RWPE2 (cell line): ENCODE results near the gene RASGRF2.
"Not testable (repeated sequence)": the region's sequence is repeated elsewhere in the genome, so short reads cannot be mapped to it uniquely, and the experiment has no call there.

Experiments used
- ATAC-seq: fragments of 200-7000 bp; cut with Tn5 transposase; 3 replicates; pipeline ENCODE4 v1.9.1; 2021; ENCODE audit warnings: low read depth
- DNase-seq: peaks from one replicate; pipeline ENCODE4 v3.0.0-alpha.2; 2020; ENCODE audit warnings: low spot score
- H3K27ac ChIP-seq: fragments of 450-650 bp; 2 replicates; pipeline ENCODE4 v1.5.1; 2017; ENCODE audit warnings: mild to moderate bottlenecking; ENCODE audit not compliant: poor library complexity, severe bottlenecking
- H3K27me3 ChIP-seq: fragments of 250-450 bp; sonication (Bioruptor Pico); 2 replicates; pipeline ENCODE4 v1.5.1; 2021; ENCODE audit warnings: mild to moderate bottlenecking, moderate library complexity; ENCODE audit not compliant: insufficient read depth, poor library complexity, severe bottlenecking
- H3K36me3 ChIP-seq: fragments of 250-450 bp; sonication (Bioruptor Pico); 2 replicates; pipeline ENCODE4 v1.5.1; 2020; ENCODE audit warnings: low read depth, mild to moderate bottlenecking, moderate library complexity
- H3K4me1 ChIP-seq: fragments of 250-450 bp; sonication (Bioruptor Pico); 2 replicates; pipeline ENCODE4 v1.5.1; 2021; ENCODE audit warnings: mild to moderate bottlenecking, moderate library complexity; ENCODE audit not compliant: insufficient read depth, poor library complexity, severe bottlenecking
- H3K4me3 ChIP-seq: fragments of 250-450 bp; sonication (Bioruptor Pico); 2 replicates; pipeline ENCODE4 v1.5.1; 2021; ENCODE audit warnings: mild to moderate bottlenecking, moderate library complexity; ENCODE audit not compliant: severe bottlenecking
- H3K9me3 ChIP-seq: fragments of 250-450 bp; sonication (Bioruptor Pico); 2 replicates; pipeline ENCODE4 v1.5.1; 2021; ENCODE audit warnings: mild to moderate bottlenecking, moderate library complexity; ENCODE audit not compliant: severe bottlenecking
- CTCF ChIP-seq: fragments of 450-650 bp; IDR thresholded peaks from one replicate; pipeline ENCODE4 v1.5.1; 2017; ENCODE audit warnings: mild to moderate bottlenecking, moderate library complexity; ENCODE audit not compliant: poor library complexity, severe bottlenecking

RASGRF2 gene

GRCh38 chr5:81254886-81255559, 294.9 kb downstream of the RASGRF2 start:
- DNase-seq (no peak), ATAC-seq (no peak)
- Histone ChIP-seq H3K27me3 (no peaks in the 10 kb centered on the region), H3K36me3 (no peaks in the 10 kb centered on the region), H3K27ac (no peak overlapping the region), H3K9me3 (no peaks in the 10 kb centered on the region), H3K4me3 (no peak overlapping the region), H3K4me1 (peaks cover 7% of the 10 kb centered on the region)
- TF ChIP-seq CTCF = no peak

GRCh38 chr5:81256766-81257165, 296.6 kb downstream of the RASGRF2 start:
- Histone ChIP-seq H3K4me3 (no peak overlapping the region), H3K27ac (no peak overlapping the region), H3K36me3 (no peaks in the 10 kb centered on the region), H3K4me1 (peaks cover 7% of the 10 kb centered on the region), H3K27me3 (no peaks in the 10 kb centered on the region), H3K9me3 (peaks cover under 1% of the 10 kb centered on the region)
- TF ChIP-seq CTCF = no peak
- DNase-seq = no peak
- no peak for ATAC-seq

- not testable (repeated sequence) for H3K4me1 ChIP-seq, H3K27ac ChIP-seq, DNase-seq, H3K4me3 ChIP-seq, ATAC-seq, H3K27me3 ChIP-seq, H3K9me3 ChIP-seq, H3K36me3 ChIP-seq
Measured at GRCh38 chr5:81262796-81263195, 302.6 kb downstream of the RASGRF2 start.

GRCh38 chr5:81265101-81265500, 304.9 kb downstream of the RASGRF2 start:
- no peak overlapping the region for H3K27ac ChIP-seq
- peaks cover 2% of the 10 kb centered on the region for H3K9me3 ChIP-seq
- no peak overlapping the region for H3K4me3 ChIP-seq
- no peak for TF ChIP-seq CTCF
- DNase-seq (no peak), ATAC-seq (no peak)
- no peaks in the 10 kb centered on the region for H3K27me3 ChIP-seq
- H3K36me3 ChIP-seq = no peaks in the 10 kb centered on the region
- peaks cover 9% of the 10 kb centered on the region for H3K4me1 ChIP-seq

GRCh38 chr5:81268521-81269196, 308.5 kb downstream of the RASGRF2 start:
- peaks cover 9% of the 10 kb centered on the region for H3K4me1 ChIP-seq
- no peak overlapping the region for H3K4me3 ChIP-seq
- no peak for DNase-seq
- no peaks in the 10 kb centered on the region for H3K9me3 ChIP-seq
- no peak for TF ChIP-seq CTCF
- peak overlapping the region; percentile 26 for H3K27ac ChIP-seq
- no peaks in the 10 kb centered on the region for H3K27me3 ChIP-seq
- no peaks in the 10 kb centered on the region for H3K36me3 ChIP-seq
- peak; percentile 99 for ATAC-seq
